GM12892 (cell line): ENCODE data around the gene KRTAP10-4.

ENCODE experiments used
- DNase-seq: peaks from one replicate; pipeline ENCODE4 v3.0.0; 2011; ENCODE audit not compliant: insufficient read length
- FAIRE-seq: peaks from 2 replicates; lab custom pipeline; 2011; peaks lifted over from hg19 to GRCh38; lab: Jason Lieb, UNC
- POLR2A ChIP-seq: IDR thresholded peaks from 2 replicates; pipeline ENCODE4 v1.6.1; 2011; ENCODE audit warnings: low read depth, low read length, control low read depth
- POLR2AphosphoS5 ChIP-seq: IDR thresholded peaks from 2 replicates; pipeline ENCODE4 v1.6.1; 2011; ENCODE audit warnings: low read depth, low read length, control low read depth
- TAF1 ChIP-seq: IDR thresholded peaks from 2 replicates; pipeline ENCODE4 v1.6.1; 2011; ENCODE audit warnings: low read depth, mild to moderate bottlenecking, control low read depth, low read length, borderline replicate concordance

The KRTAP10-4 gene

GRCh38 chr21:44530221-44530902, 43.2 kb upstream of the KRTAP10-4 start:
- no peak for TF ChIP-seq POLR2AphosphoS5
- TF ChIP-seq TAF1: no peak
- TF ChIP-seq POLR2A: no peak
- DNase-seq (no peak), FAIRE-seq (no peak)

- no peak for DNase-seq
- no peak for FAIRE-seq
- TF ChIP-seq TAF1 (no peak), POLR2A (no peak), POLR2AphosphoS5 (no peak)
These were observed 42.5 kb upstream of the KRTAP10-4 start for GRCh38 chr21:44530903-44531605.

- FAIRE-seq (no peak), DNase-seq (no peak)
- TF ChIP-seq POLR2A (no peak), POLR2AphosphoS5 (no peak), TAF1 (no peak)
These were observed 41.6 kb upstream of the KRTAP10-4 start for GRCh38 chr21:44531606-44532564.

- DNase-seq (no peak), FAIRE-seq (no peak)
- TF ChIP-seq POLR2AphosphoS5 (no peak), TAF1 (no peak), POLR2A (no peak)
These were observed 40.8 kb upstream of the KRTAP10-4 start for GRCh38 chr21:44532712-44533111.

GRCh38 chr21:44533121-44533890, 40.2 kb upstream of the KRTAP10-4 start:
- no peak for FAIRE-seq
- TF ChIP-seq POLR2A (no peak), POLR2AphosphoS5 (no peak), TAF1 (no peak)
- no peak for DNase-seq

GRCh38 chr21:44533891-44534627, 39.5 kb upstream of the KRTAP10-4 start:
- no peak for DNase-seq
- no peak for FAIRE-seq
- TF ChIP-seq POLR2AphosphoS5 (no peak), POLR2A (no peak)

- TF ChIP-seq POLR2AphosphoS5 (no peak), TAF1 (no peak), POLR2A (no peak)
- DNase-seq (no peak), FAIRE-seq (no peak)
These were observed 38.8 kb upstream of the KRTAP10-4 start for GRCh38 chr21:44534688-44535087.

- FAIRE-seq (no peak), DNase-seq (no peak)
- no peak for TF ChIP-seq TAF1
- no peak for TF ChIP-seq POLR2AphosphoS5
- no peak for TF ChIP-seq POLR2A
These were observed 37.6 kb upstream of the KRTAP10-4 start for GRCh38 chr21:44535963-44536362.

GRCh38 chr21:44537930-44538911, 35.3 kb upstream of the KRTAP10-4 start:
- FAIRE-seq: no peak
- no peak for TF ChIP-seq POLR2AphosphoS5
- TF ChIP-seq TAF1: no peak
- TF ChIP-seq POLR2A: no peak
- no peak for DNase-seq
